ENCODE measurements around the gene IKZF1.

Gene IKZF1

DNA sequence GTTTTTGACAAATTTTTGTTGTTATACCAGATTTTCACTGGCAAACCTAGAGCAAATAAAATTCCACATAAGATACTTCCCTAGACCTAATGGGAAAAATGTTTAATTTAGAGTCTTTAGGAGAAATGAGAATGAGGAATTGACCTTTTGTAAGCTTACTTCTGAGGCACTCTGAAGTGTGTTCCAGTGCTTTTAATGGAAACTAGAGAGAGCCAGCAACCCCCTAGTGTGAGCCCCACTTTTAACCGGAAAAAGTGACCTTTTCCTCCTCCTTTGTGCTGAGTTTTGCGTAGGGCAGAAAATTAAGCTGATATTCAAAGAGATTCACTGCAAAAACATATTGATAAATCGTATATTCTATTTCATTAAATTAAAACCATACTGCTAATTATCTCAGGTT is 5.2 kb downstream of the IKZF1 start:
- DNase-seq = no peak

- no peak for DNase-seq
Measured at GRCh38 chr7:50310361-50310760, 5.8 kb downstream of the IKZF1 start.

DNA sequence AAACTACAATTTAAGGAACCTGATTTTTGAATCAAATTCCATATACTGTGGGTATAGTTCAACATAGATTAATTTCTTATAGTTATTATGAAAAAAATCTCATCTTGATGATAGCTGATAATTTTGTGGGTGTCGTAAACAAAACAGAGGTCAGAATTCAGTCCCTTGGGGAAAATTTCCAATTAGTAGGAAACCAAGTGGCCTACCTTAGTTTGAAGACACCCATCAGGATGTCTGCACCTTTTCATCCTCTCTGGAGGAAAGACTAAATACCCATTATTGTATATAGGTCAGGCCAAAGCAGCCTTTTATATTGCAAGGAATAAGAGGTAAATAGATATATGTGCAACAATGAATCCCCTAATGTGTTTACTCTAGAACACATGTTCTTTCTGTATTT is 6.4 kb downstream of the IKZF1 start:
- DNase-seq = no peak

- no peak for DNase-seq
Measured at GRCh38 chr7:50312250-50313162, 8.0 kb downstream of the IKZF1 start.

- no peak for DNase-seq
Measured at GRCh38 chr7:50314836-50315592, 10.5 kb downstream of the IKZF1 start.

GRCh38 chr7:50315739-50316671 is 11.5 kb downstream of the IKZF1 start:
- no peak for DNase-seq

GRCh38 chr7:50317221-50317678 is 12.7 kb downstream of the IKZF1 start:
- DNase-seq = no peak

GRCh38 chr7:50317697-50318669 is 13.5 kb downstream of the IKZF1 start:
- DNase-seq = no peak

DNA sequence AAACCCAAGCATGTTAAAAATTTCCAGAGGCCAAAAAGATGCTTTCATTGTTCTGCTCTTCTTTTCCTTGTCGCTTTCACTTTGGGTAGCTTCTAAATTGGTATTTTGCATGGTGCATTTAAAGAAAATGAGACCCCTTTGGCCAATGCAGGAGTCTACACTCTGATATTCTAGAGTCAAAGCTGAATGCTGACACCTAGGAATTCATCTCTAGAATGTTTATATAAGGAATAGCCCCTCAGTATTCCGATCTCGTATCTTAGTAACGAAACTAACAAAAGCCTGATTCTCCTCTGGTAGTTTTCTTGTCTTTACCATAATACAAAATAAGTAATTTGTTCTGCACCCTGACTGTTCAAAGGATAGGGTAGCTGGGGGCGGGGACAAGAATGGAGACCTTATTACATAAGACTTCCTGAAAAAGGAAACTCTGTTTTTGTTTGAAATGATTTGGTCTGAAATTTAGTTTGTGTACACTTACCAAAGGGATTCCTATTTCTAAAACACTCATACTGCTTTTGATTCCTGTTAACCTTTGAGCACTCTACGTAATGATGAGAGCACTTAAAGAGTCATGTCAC is 17.1 kb downstream of the IKZF1 start:
- no peak for DNase-seq

GRCh38 chr7:50324113-50324512 is 19.6 kb downstream of the IKZF1 start:
- no peak for DNase-seq

DNA sequence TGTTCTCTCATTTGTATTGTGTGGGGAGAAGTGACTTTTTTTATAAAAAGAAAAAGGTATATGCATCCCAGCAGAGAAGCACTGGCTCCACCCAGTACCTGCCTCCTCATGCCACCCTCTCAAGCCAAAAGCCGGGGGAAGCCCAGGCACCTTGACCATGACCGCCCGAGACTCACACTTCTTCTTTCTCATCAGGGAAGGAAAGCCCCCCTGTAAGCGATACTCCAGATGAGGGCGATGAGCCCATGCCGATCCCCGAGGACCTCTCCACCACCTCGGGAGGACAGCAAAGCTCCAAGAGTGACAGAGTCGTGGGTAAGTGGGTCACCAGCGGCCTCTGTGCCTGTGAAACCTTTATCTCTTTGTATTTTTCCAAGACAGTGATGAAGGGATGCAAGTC is 22.9 kb downstream of the IKZF1 start:
- no peak for DNase-seq

GRCh38 chr7:50329775-50330174 is 25.3 kb downstream of the IKZF1 start:
- DNase-seq = no peak

DNA sequence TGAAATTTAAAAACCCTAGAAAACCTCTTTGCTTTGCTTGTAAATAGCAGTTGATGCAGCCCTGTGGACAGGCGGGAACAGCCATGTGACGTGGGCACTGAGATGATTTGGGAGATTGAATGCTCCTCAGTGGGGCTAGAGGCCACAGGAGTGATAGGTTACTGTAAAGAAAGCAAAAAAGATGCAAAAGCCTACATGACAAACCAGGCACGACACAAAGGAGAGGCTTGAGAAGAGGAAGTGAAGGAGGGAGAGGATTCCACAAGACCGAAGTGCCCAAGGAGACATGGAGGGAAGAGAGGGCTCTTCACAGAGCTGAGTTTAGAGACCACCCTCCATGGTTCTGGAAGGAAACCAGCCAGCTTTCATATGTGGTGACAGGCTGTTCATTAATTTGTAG is 25.7 kb downstream of the IKZF1 start:
- DNase-seq = no peak

- no peak for DNase-seq
Measured at GRCh38 chr7:50330696-50331095, 26.2 kb downstream of the IKZF1 start.

DNA sequence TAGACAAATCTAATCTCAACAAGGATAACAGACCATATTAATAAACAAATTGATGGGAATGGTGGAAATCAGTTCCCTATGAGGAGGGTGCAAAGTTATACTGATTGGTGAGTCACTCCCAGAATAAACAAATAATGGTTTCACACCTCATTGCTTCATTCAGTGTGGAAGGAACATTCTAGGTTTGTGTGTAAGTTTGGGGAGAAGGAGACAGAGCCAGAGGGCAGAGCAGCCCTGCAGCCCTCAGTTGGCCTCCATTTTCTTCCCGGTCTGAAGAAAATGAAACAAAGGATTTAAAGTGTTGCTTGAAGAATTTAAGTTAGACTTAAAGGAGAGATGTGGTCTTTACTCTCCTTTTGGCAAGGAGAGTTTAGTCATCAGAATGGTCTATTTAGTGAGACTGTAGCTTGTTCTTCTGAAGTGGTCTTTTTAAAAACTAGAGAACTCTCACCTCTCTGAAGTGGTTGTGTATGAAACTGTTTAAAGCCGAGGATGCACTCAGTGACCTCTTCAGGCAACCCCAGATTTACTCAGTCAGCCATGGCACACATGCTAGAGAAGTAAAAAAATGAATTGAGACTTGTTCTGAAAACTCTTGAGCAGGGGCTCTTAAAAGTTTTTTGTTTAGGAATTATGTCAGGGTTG is 27.2 kb downstream of the IKZF1 start:
- DNase-seq = no peak

- DNase-seq = no peak
Measured at GRCh38 chr7:50332241-50333165, 28.0 kb downstream of the IKZF1 start.

- no peak for DNase-seq
Measured at GRCh38 chr7:50333221-50333651, 28.7 kb downstream of the IKZF1 start.

DNA sequence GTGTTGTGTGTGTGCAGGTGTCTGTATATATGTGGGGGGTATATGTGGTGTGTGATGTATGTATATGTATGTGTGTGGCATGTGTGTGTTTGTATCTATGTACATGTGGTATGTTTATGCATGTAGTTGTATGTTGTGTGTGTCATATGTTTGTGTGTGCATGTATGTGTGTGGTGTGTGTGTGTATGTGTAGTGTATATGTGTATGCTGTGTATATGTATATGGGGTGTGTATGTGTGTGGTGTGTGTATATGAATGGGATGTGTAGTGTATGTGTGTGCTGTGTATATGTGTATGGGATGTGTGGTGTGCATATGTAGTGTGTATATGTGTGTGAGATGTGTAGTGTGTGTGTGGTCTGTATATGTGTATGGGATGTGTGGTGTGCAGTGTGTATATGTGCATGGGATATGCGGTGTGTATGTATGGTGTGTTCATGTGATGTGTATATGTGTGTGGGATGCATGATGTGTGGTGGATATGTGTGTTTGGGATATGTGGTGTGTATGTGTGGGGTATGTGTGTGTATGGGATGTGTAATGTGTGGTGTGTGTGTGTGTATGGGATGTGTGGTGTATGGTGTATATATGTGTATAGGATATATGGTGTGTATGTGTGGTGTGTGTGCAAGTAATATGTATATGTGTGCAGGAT is 30.0 kb downstream of the IKZF1 start:
- DNase-seq = no peak

- no peak for DNase-seq
Measured at GRCh38 chr7:50335230-50335794, 30.8 kb downstream of the IKZF1 start.
